Osteoblast (primary cell): Measurements from ENCODE around the gene CIZ1. TPM values are rescaled to one million over a fixed set of nuclear protein-coding genes. Genes with fewer than 3 reads are reported as not detected.

Source experiments
- DNase-seq: peaks from one replicate; pipeline ENCODE4 v3.0.0; 2011; ENCODE audit warnings: low spot score, mixed read lengths; ENCODE audit not compliant: insufficient read length; ENCODE audit errors: missing footprints
- H2AFZ ChIP-seq: 2 replicates; pipeline ENCODE4 v1.6.0; 2011; ENCODE audit warnings: mild to moderate bottlenecking, low read length
- H3K27ac ChIP-seq: 2 replicates; pipeline ENCODE4 v1.5.1; 2011; ENCODE audit warnings: mild to moderate bottlenecking, low read depth, low read length, moderate library complexity
- H3K27me3 ChIP-seq: 2 replicates; pipeline ENCODE4 v1.6.0; 2012; ENCODE audit warnings: mild to moderate bottlenecking, control low read depth, inconsistent platforms, low read length, moderate library complexity; ENCODE audit not compliant: insufficient read depth
- H3K36me3 ChIP-seq: 2 replicates; pipeline ENCODE4 v1.5.1; 2011; ENCODE audit warnings: mild to moderate bottlenecking, low read length, control low read depth, moderate library complexity; ENCODE audit not compliant: insufficient read depth
- H3K4me1 ChIP-seq: 2 replicates; pipeline ENCODE4 v1.5.1; 2011; ENCODE audit warnings: mild to moderate bottlenecking, low read length, control low read depth, moderate library complexity; ENCODE audit not compliant: insufficient read depth
- H3K4me2 ChIP-seq: 2 replicates; pipeline ENCODE4 v1.6.0; 2011; ENCODE audit warnings: mild to moderate bottlenecking, low read length; ENCODE audit not compliant: insufficient read depth
- H3K4me3 ChIP-seq: fragments of 200-600 bp; sonication (generic); 3 replicates; pipeline ENCODE4 v1.5.1; 2012; ENCODE audit warnings: mild to moderate bottlenecking, low read length, inconsistent platforms; ENCODE audit not compliant: insufficient read depth
- H3K79me2 ChIP-seq: 2 replicates; pipeline ENCODE4 v1.6.0; 2012; ENCODE audit warnings: mild to moderate bottlenecking, low read length, control low read depth, inconsistent platforms; ENCODE audit not compliant: insufficient read depth
- H3K9me3 ChIP-seq: 2 replicates; pipeline ENCODE4 v1.5.1; 2011; ENCODE audit warnings: low read depth, low read length, control low read depth
- H4K20me1 ChIP-seq: 2 replicates; pipeline ENCODE4 v1.6.0; 2012; ENCODE audit warnings: mild to moderate bottlenecking, low read length, control low read depth; ENCODE audit not compliant: insufficient read depth
- CTCF ChIP-seq: IDR thresholded peaks from 2 replicates; pipeline ENCODE4 v1.5.1; 2011; ENCODE audit warnings: mild to moderate bottlenecking, low read depth, low read length, moderate library complexity; ENCODE audit errors: extremely low read depth
- total RNA-seq: library from RNA; depleted of rRNA; stranded (reverse); fragments of >200 nt; gene quantifications from 2 replicates; pipeline ENCODE4 v1.2.3, GENCODE V29; 2012

Gene CIZ1
- total RNA-seq, 1 donor, result 33.7 TPM

GRCh38 chr9:128180001-128180400 lies 11.4 kb downstream of the CIZ1 start:
- no peak for TF ChIP-seq CTCF
- no peak overlapping the region for H2AFZ ChIP-seq
- no peaks in the 10 kb centered on the region for H3K27me3 ChIP-seq
- no peak overlapping the region for H3K27ac ChIP-seq
- no peak overlapping the region for H3K4me3 ChIP-seq
- H3K36me3 ChIP-seq, result peaks cover 73% of the 10 kb centered on the region
- no peaks in the 10 kb centered on the region for H3K79me2 ChIP-seq
- no peak for DNase-seq
- H3K4me1 ChIP-seq, result no peaks in the 10 kb centered on the region
- peaks cover 5% of the 10 kb centered on the region for H3K9me3 ChIP-seq
- H3K4me2 ChIP-seq, result no peak overlapping the region
- H4K20me1 ChIP-seq, result peaks cover 4% of the 10 kb centered on the region

- Histone ChIP-seq H3K4me2 (no peak overlapping the region), H3K4me3 (no peak overlapping the region), H3K4me1 (no peaks in the 10 kb centered on the region), H3K9me3 (peaks cover 5% of the 10 kb centered on the region), H3K27ac (no peak overlapping the region), H3K79me2 (peaks cover 2% of the 10 kb centered on the region), H3K36me3 (peaks cover 77% of the 10 kb centered on the region), H4K20me1 (peaks cover 4% of the 10 kb centered on the region), H2AFZ (no peak overlapping the region), H3K27me3 (no peaks in the 10 kb centered on the region)
- TF ChIP-seq CTCF, result no peak
- DNase-seq, result peak; percentile 27
Observed at GRCh38 chr9:128178806-128179431, 12.5 kb downstream of the CIZ1 start.

GRCh38 chr9:128175726-128176125 lies 15.6 kb downstream of the CIZ1 start:
- peaks cover 2% of the 10 kb centered on the region for H3K79me2 ChIP-seq
- peak; percentile 39 for DNase-seq
- no peak overlapping the region for H3K4me2 ChIP-seq
- no peaks in the 10 kb centered on the region for H3K27me3 ChIP-seq
- TF ChIP-seq CTCF, result no peak
- peaks cover 63% of the 10 kb centered on the region for H3K36me3 ChIP-seq
- H4K20me1 ChIP-seq, result peaks cover 1% of the 10 kb centered on the region
- no peaks in the 10 kb centered on the region for H3K4me1 ChIP-seq
- no peak overlapping the region for H2AFZ ChIP-seq
- no peak overlapping the region for H3K27ac ChIP-seq
- peaks cover 5% of the 10 kb centered on the region for H3K9me3 ChIP-seq
- H3K4me3 ChIP-seq, result no peak overlapping the region

GRCh38 chr9:128175102-128175563 lies 16.2 kb downstream of the CIZ1 start:
- Histone ChIP-seq H3K27me3 (no peaks in the 10 kb centered on the region), H3K79me2 (peaks cover 2% of the 10 kb centered on the region), H3K4me3 (no peak overlapping the region), H2AFZ (no peak overlapping the region), H4K20me1 (no peaks in the 10 kb centered on the region), H3K4me2 (no peak overlapping the region), H3K4me1 (no peaks in the 10 kb centered on the region), H3K27ac (no peak overlapping the region), H3K9me3 (peaks cover 5% of the 10 kb centered on the region), H3K36me3 (peaks cover 63% of the 10 kb centered on the region)
- DNase-seq, result peak; percentile 65
- no peak for TF ChIP-seq CTCF
